Stimulated activated CD8-positive, alpha-beta memory T cell treated with anti-CD3 and anti-CD28 coated beads, Interleukin-15, amount 100 ng/mL, for 48 hours (primary cell): ENCODE results near the gene ANKRD39.
"Not testable (repeated sequence)": the region's sequence is repeated elsewhere in the genome, so short reads cannot be mapped to it uniquely, and the experiment has no call there.

Experiments used
- DNase-seq, 2 donors: peaks; one replicate each; pipeline ENCODE4 v3.0.0-alpha.2; 2020; ENCODE audit warnings: low read depth in 2 of 2

Gene ANKRD39, protein sequence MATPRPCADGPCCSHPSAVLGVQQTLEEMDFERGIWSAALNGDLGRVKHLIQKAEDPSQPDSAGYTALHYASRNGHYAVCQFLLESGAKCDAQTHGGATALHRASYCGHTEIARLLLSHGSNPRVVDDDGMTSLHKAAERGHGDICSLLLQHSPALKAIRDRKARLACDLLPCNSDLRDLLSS

GRCh38 chr2:96857667-96858372, at the start of gene ANKRD39:
Gene ANKRD39 (minus strand): TSS chr2:96858016. CDS start chr2:96857987, 29 bp downstream.
- peak; percentile 96 to 97 for DNase-seq

DNA sequence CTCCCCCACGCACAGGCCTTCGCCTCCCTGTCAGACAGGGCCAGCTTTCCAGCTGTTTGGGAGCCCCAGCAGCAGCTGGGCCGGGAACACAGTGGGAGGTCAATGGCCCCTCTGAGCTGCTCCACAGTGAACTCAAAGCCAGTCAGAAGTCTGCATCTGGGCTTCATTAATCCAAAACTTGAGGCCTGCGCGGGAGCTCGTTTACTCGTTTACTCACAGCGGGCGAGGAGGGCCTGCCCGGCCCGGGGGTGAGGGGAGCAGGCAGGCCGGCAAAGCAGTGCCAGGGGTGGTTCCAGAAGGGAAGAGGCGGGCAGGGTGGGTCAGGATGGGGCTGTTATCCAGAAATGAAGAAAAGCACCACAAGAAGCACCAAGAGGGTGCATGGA, 48.9 kb upstream of the ANKRD39 start:
- no peak for DNase-seq

DNA sequence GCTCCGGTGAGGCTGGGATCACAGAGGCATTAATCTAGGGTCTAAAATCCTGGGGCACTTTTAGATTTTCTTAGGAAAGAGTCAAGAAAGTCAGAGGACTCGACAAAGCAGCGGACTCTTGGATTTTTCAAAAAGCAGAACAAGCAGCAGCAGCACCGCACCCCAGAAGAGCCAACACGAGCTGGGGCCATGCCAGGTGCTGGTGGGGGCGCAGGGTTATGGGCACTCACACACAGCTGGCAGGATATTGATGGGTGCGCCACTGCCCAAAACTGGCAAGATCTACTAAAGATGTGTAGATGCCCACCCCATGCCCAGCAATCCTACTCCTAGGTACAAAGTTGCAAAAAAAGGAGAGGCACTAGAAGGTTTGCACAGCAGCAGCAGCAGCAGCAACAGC, 46.0 kb upstream of the ANKRD39 start:
- DNase-seq: no peak

DNA sequence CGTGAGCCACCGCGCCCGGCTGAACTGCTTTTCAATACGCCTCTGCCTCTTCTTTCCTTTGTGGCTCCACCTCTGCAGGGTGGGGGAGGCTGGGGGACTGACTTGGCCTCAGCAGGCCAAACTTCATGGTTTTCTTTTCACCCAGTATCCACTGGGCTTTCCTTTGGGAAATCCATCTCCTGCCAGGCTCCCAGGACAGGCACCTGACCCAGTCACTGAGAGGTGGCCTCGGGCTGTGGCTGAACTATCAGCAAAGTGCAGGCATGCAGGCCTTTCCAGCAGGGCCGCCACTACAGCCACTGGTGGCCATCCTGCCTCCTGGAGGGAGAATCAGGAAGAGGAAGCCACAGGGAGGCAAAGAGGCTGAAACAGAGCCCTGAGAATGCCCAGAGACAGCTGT, 45.5 kb upstream of the ANKRD39 start:
- DNase-seq: no peak

GRCh38 chr2:96900237-96900636, 42.4 kb upstream of the ANKRD39 start:
- no peak for DNase-seq

DNA sequence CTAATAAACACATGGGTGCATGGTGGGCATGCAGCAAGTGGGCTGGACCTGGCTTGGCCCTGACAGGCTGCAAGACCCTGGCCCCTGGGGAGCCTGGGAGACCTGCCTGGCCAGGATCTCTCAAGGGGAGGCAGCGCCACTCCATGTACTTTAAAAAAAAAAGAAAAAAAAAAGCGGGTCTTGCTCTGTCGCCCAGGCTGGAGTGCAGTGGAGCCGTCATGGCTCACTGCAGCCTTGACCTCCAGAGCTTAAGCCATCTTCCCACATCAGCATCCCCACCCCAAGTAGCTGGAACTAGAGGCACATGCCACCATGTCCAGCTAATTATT, 41.6 kb upstream of the ANKRD39 start:
- DNase-seq: no peak

DNA sequence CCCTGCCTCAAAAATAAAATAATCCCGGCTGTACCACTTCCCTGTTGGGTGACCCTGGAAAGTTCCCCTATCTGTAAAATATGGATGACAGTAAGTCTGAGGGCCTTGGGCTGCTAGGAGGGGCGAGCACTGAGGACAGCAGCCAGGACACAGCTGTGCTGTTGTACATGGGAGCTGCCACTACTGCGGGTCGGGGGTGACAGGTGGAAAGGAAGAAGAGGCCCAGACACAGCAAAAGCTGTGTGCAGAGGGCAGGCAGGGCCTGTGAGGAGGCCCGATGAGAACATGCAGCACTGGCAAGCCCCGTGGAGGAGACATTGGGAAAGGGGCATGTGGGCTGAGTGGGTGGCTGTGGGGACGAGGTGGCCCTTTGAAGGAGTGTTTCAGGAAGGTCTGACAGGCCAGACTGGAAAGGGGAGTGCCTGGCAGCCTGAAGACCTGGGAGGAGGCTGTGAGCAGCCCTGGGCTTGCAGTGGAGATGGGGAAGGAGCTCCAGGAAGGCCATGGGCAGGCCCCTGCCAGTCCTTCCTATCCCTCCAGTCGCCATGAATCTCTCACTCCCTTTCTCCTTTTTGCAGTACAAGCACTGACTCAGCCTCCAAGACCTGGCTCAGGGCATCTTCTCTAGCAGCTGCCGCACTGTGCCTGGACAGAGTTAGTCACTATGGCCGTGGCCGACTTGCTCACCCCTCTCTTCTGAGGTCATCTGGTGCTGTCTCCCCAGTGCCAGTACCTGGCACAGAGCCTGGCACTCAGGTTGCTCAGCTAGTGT, 41.0 kb upstream of the ANKRD39 start:
- no peak for DNase-seq

- DNase-seq: no peak
Observed at GRCh38 chr2:96898135-96898505, 40.3 kb upstream of the ANKRD39 start.

DNA sequence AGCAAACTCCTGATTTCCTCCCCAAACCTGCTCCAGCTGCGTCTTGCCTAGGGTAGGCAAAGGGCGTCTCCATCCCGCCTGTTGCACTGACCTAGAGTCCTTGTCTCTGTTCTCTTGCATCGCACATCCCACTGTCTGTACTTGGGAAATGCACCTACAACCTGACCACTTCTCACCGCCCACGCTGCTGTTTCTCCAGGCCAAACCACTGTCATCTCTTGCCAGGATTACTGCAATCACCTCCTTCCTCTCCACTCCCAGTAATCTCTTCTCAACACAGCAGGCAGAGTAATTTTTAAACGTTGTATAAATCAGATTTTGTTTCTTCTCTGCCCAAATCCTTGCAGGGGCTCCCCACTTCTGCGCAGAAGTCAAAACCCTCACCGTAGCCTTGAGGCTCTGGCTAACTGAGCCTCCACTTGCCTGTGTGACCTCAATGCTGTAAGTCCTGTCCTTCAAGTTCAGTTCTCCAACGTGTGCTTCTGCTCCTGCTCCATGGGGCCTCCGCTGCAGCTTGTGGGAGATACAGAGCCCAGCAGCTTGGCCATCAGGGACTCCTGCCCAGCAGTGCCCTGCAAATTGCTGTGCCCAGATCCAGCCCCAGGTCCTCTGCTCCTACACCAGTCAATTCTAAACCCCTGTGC, 39.8 kb upstream of the ANKRD39 start:
- DNase-seq: no peak

- no peak for DNase-seq
Observed at GRCh38 chr2:96895746-96896651, 38.2 kb upstream of the ANKRD39 start.

DNA sequence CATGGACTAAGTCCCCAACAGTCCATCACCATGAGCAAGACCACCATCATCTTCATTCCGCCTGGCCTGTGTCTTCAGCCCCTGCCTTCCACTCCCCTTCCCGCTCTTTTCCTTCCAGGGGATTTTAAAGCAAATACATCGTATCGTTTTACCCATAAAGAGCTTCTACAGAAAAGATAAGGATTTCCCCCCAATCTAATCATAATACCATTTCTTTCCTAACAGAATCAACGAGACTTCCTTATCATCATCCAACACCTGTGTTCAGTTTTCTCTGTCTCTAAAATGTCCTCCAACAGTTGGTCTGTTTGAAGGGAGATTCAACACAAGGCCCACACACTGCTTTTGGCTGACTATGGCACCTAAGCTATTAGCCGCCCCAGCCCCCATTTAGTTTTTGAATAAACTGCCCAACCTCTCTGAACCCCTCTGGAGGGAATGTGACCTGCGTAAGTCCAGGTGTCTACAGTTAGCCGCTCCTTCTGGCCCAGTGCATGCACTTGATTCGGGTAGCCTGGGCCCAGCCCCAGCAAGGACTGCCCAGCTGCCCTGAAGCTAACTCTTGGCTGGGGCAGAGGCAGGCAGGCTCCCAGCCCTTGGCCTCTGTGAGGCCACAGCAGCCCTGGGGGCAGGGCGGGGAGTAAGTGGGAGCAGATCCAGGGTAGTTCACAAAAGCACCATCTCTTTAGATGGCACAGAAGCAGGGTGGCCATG, 37.4 kb upstream of the ANKRD39 start:
- DNase-seq: no peak

DNA sequence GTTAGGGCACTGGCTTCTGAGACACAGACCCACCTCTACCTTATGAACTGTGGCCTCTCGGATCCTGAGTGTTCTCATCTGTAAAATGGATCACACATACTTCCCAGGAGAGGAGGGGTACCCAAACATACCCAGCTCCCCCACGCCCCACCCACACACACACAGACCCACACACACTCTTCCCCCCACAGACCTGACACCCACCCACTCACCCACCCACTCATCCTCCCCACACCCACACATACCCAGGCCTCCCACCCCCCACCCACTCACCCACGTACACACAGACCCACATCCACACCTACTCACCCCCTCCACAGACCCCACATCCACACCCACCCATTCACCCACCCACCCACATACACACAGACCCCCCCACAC, 36.3 kb upstream of the ANKRD39 start:
- DNase-seq: no peak

DNA sequence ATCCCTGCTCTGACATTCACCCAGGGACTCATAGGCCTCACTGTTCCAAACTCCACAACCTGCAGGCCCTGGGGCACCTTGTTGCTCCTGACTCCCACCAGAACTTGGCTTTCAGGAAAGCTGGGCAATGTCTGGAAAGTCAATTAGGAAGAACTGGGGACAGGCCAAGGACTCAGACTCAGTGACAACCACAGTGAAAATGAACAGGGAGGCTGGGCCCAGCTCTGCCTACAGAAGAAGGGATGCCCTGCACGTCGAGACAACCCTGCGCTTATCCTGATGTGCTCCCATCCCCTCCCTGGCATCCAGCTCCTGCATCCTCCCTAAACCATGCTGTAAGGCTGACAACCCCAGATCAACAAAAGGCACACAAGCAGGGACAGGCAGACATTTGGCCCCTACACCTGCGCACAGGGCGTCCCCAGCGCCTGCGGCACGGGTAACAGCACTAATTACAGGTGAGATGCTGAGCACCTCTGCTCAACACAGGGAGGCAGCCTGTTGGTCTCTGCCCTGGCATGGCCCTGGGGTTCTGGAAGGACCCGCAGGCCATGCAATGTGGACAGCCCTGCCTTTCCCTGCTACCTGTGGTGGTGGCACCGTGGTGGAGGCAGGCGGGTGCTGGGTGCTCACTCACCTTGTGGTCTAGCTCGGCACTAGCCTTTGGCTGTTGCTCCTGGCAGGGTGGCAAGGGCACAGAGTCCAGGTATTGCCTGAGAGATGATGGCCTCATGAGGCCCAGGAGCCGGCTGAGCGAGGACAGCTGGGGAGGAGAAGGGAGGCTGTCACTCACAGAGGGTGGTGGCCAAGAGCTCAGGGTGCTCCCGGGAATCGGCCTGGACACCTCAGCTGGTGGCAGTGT, 35.7 kb upstream of the ANKRD39 start:
- DNase-seq: no peak

GRCh38 chr2:96891591-96892333, 33.9 kb upstream of the ANKRD39 start:
- DNase-seq: no peak

GRCh38 chr2:96890726-96891385, 33.0 kb upstream of the ANKRD39 start:
- DNase-seq: no peak

GRCh38 chr2:96890252-96890651, 32.4 kb upstream of the ANKRD39 start:
- DNase-seq: no peak

GRCh38 chr2:96889502-96889901, 31.7 kb upstream of the ANKRD39 start:
- DNase-seq: not testable (repeated sequence)

- no peak for DNase-seq
Observed at GRCh38 chr2:96888072-96889011, 30.5 kb upstream of the ANKRD39 start.
